Fibroblast of skin of left quadriceps (primary cell): ENCODE data around the gene PDE4D.
A peak's percentile ranks its signal among the peaks of the same experiment; 100 is the strongest.
"Not testable (repeated sequence)": the region's sequence is repeated elsewhere in the genome, so short reads cannot be mapped to it uniquely, and the experiment has no call there.

ENCODE experiments used
- DNase-seq, 2 experiments: peaks; one replicate each; pipeline ENCODE4 v3.0.0-alpha.2; 2013; ENCODE audit warnings: low read depth in 2 of 2

The PDE4D gene

DNA sequence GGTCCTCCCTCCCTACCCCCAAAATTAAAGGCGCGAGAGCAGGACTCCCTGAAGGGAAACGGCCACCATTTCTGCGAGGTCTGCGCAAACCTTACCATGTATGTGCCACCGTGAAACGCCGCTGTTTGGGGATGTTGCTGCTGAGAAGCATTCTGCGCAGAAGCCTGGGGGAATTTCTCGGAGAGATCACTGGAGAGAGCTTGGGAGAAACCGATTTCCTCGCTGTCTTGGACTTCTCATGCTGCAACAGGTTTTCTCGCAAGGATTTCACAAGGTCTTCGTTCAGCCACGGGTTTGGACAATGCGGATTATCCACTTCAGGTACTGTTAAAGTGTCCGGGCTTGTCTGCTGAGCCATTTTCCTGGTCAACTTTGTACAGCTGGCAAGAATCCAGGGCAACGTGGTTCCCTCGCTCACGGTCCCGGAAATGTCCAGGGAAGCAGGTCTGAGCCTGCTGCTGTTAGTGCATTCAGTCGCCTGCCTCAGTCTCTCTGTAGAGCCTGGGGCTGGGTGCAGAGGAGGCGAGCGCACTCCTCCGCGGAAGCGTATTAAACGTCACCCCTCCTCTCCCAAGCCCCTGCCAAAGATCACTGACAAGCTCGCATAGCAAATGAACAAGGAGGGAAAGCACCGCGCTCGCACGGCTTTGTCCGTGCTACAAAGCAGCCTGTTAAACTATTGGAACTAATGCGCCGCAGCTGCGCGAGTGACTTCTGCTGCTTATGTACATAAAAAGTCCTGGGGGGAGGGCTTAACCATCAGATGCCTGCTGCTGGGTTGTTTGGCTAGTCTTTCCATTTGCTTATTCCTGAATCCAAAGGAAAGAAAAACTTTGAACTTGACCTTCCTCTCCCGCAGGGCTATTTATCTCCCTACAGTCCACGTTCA, 125.1 kb downstream of the PDE4D start:
- DNase-seq, result no peak

- DNase-seq, result no peak
These were observed 125.8 kb downstream of the PDE4D start for GRCh38 chr5:59767681-59768151.

DNA sequence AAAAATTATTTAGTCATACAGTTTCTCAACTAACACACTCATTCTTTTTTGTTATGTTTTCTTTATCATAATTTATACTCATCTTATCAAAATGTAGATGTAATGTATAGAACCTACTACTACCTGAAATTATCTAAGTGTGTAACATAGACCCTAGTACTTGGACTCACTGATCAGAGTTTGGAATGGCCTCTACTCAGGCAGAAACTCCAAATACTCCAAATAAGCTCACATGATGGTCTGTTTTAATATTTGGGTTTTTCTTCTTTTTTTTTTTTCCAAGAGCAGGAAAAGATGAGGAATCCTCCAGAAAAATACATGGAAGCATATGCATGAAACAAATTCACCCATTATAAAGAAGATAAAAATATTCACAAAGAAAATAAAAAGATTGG, 126.3 kb downstream of the PDE4D start:
- no peak for DNase-seq

DNA sequence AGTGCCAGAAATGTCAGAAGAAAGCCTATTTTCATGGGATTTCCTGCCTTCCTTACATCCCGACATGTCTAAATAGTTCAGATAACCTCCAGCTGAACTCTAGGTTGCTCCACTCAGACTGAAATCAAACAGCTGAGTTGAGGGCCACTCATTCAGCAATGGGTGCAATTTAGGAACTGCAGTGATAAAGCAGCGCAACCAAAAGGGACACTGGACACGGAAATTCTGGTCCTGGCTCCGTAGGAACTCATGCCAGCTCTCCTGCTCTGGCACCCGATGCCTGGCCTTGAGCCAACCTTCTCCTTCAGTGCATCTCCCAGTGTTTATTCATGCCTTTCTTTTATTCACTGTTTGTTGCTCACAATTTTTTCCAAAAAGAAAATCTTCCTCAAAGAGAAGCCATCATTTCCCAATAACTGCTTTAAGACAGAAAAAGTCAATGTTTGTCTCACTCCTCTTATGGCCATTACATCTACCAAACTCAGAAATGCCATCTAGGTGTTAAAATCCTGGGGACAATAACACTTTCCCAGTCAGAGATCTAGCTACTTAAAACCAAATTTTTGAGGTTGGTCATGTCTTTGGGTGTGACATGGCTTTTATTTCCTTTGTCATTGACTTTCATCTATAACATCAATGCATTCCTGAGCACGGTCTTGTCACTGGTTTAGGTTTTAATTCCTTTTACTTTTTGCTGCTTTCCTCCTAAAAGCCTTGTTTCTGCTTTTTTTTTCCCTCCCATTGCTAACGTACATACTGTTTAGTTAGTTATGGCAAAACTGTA, 126.9 kb downstream of the PDE4D start:
- no peak for DNase-seq

- no peak for DNase-seq
These were observed 128.1 kb downstream of the PDE4D start for GRCh38 chr5:59765446-59765845.

DNA sequence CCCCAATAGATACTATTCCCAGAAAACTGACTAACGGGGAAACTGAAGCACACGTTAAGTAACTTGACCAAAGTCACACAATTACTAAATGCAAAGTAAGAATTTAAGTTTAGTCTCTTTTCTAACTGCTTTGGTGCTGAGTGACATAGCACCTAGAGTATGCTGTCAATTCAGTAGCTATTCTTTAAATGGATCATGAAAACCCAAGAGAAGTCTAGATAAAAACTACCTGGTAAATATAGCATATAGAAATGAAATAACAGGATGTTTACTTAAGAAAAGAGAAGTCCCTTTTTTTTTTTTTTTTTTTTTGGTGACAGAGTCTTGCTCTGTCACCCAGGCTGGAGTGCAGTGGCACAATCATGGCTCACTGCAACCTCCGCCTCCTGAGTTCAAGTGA, 129.2 kb downstream of the PDE4D start:
- no peak for DNase-seq

DNA sequence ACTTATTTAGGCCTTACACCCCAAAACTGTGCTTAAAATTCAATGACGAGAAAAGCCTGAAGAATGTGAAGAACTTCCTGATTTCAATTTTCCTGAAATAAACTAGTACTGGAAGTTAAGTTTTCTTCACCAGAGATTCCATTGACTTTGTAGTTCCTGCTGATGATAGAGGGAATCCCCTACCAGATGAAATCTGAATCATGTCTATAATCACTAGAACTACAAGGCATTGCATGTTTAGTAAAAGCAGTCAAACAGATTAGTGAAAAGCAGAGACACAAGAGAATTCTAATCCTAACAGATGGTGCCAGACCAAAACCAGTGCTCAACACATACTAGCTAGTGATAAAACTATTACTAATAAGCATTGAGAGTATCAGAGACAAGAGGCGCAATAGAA, 130.0 kb downstream of the PDE4D start:
- DNase-seq, result no peak

GRCh38 chr5:59762232-59762631, 131.3 kb downstream of the PDE4D start:
- DNase-seq, result not testable (repeated sequence)

GRCh38 chr5:59760785-59761348, 132.7 kb downstream of the PDE4D start:
- no peak for DNase-seq

DNA sequence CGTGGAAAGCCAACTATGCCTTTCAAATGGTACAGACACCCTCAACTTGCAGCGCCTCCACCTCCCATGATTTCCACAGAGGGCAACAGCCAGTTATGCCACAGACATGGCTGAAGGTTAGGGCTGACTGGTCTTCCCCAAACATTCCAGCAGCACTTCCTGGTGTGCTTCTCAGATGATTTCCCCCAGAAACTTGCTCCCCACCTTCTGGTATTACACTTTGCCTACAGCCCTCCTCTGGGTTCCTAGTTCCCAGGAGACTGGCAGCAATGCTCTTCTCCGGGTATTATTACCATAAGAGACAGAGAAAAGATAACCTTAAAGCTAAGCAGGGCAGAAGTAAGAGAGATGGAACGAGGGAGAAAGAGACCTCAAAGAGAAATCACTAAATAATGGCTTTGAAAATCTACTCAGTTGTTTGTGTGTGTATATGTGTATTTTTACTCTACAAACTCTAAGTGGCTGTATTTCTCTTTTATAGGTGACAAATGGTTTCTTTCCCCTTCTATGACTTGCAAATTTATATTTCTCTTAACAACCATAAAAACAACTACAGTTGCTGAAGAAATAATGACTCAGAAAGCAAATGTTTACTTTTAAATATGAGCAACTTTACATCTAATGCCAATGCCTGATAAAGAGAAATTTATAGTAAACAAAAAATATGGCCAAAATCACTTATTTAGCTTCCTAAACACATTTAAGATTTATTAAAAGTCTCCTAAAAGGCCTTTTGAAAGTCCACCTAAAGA, 133.8 kb downstream of the PDE4D start:
- DNase-seq, result no peak

DNA sequence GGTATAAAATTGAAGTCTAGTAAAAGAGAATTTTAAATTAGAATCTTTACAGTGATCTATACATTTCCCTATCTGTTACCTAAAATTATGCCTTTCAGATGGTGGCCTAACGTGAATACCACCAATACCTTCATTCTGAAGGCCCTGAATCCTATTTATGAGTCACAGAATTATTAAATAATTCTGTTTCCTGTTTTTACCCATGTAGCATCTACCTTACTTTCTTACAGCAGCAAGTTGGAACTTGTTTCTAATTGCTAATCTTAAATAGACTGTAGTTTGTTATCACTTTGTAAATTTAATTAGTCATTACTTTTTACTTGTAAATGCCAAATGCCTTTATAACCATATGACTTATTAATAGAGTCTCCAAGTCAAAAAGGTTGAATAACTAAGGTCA, 135.0 kb downstream of the PDE4D start:
- DNase-seq, result no peak

- DNase-seq, result no peak
These were observed 136.1 kb downstream of the PDE4D start for GRCh38 chr5:59757442-59757841.

GRCh38 chr5:59756373-59757035, 137.0 kb downstream of the PDE4D start:
- DNase-seq, result no peak

DNA sequence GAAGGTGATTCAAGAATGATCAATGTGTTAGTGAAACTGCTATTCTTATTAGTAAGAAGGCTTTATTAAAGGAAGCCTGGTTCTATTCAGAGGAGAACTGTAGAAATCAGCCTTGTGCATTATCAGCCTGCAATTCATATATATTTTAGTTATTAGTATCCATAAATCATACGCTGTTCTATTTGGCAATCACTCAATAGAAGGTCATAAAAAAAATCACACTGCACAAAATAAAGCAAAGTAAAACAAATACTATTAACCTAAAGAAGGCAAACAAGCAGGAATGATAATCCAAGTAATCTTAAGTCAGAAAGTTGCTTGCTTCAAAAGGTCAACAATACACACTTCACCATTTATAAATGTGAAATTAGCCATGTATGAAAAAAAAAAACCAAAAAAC, 138.1 kb downstream of the PDE4D start:
- no peak for DNase-seq

DNA sequence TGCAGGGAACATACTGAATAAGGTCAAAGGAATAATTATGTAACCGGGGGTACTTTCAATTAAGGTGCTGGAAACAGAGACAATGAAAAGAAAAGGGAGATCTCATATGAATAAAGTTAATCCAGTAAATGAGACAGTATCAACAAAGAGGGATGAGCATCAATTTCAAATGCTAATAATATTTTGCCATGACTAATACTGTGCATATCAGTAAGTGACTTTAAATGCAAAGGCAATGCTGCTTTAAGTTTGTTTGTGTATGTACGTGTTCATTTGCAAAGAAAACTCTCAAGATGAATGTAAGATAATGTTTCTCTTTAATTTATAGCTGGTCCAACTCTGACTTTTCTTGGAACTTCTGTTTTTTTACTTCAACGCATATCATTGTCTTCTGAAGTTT, 139.9 kb downstream of the PDE4D start:
- DNase-seq, result no peak

DNA sequence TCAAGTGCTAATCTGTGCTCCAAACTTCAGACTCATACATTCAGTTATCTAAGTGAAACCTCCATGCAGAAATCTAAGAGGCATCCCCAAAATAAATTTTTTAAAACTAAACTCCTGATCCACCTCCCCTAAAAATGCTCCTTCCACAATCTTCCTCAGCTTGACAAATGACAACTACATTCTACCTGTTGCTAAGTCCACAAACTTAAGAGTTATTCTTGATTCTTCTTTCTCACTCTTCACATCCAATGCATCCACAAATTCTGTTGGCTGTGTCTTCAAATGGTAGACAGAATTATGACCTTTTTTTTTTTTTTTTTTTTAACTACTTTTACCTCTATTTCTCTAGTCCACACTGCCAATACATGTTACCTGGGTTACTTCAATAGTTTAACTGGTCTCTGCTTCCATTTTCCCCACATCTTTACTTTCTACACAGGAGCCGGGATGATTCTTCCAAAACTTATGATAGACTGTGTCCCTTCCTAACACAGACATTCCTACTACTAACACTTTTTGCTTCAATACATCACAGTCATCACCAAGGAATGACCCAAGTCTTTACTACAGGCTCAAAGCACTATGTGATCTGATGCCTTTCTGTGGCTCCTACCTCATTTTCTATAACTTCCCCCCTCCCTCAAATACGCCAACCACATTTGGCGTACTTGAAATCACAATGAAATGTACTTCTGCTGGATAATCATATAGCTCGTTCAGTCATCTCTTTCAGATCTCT, 143.6 kb downstream of the PDE4D start:
- no peak for DNase-seq

- DNase-seq, result not testable (repeated sequence)
These were observed 145.4 kb downstream of the PDE4D start for GRCh38 chr5:59748036-59748663.

DNA sequence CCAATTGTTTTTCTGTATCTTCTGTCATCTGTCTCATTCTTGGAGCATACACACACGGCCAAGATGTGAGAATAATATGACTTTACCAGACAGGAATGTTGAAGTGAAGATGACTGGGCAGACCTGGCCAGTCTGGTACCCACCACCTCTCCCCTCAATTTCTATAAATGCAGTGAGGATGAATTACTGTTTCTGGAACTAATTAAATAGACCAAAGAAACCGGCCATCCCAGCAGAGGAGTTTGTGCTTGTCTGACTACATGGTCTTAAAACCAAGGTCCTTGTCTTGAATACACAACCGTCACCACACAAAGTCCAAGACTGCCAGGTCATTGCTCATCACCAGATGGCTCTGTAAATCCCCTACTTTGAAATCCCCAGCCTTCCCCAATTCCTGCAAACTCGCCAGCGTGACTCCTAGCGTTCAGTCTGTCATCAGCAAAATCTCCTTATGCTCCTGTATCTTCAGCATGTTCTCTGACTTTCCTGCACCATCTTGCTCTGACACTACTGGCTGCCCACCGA, 147.2 kb downstream of the PDE4D start:
- DNase-seq, result no peak

DNA sequence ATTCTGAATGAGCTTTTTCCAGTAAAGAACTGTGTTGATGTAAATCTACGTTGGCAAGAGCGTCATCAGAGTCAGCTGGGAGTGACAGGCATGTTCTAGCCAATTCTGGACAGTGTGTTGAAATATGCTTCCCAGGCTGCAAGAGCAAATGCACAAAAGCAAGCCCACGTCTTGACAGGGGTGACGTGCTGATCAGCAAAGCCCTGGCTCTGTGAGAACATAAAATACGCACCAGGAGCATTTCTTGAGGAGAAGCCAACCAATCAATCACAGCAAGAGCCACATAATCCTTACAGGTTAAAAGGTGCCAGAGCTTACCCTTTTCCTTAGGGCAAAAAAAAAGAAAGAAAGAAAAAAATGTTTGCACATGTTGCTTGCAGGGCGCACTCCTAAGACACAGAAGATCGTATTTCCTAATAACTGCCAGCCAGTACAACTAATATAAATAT, 148.1 kb downstream of the PDE4D start:
- DNase-seq, result peak in 1 of 2 experiments; percentile 46

GRCh38 chr5:59744531-59744992, 149.0 kb downstream of the PDE4D start:
- no peak for DNase-seq
